Measurements from ENCODE around the gene FAM120C. TPM values are rescaled to one million over a fixed set of nuclear protein-coding genes. Genes with fewer than 3 reads are reported as not detected.

The FAM120C gene
- total RNA-seq, 2 donors from 2014 or later, result 4.7 to 10.4 TPM

Other genes with a start within 250 kb of the FAM120C start
- gene PHF8, start 138.8 kb downstream of the FAM120C start, total RNA-seq, result 10 to 100 TPM; 56.5 to 65.3 TPM
- 1 to 10 TPM in 1 of 2 donors, under 1 TPM in 1; 0.75 to 2.5 TPM for gene WNK3, start 174.8 kb upstream of the FAM120C start, total RNA-seq

All from activated naive CD4-positive, alpha-beta T cell treated with anti-CD3 and anti-CD28 coated beads, Interleukin-2, amount 50 U/mL, for 72 hours (primary cell).